Smooth muscle cell (in vitro differentiated cells): ENCODE results near the gene MYO18B. TPM values are rescaled to one million over a fixed set of nuclear protein-coding genes. Genes with fewer than 3 reads are reported as not detected.

Source experiments
- DNase-seq: peaks from one replicate; lab custom pipeline; 2025; ENCODE audit not compliant: unreplicated experiment; lab: John Stamatoyannopoulos, UW
- H2AFZ ChIP-seq: fragments of 200-600 bp; sonication (generic); 2 replicates; pipeline ENCODE4 v1.6.0; 2016; ENCODE audit warnings: antibody characterized with exemption, low read depth, mild to moderate bottlenecking
- H3F3A ChIP-seq: fragments of 200-600 bp; sonication (generic); 2 replicates; pipeline ENCODE4 v1.6.0; 2017; ENCODE audit warnings: antibody characterized with exemption, low read depth
- H3K27ac ChIP-seq: fragments of 200-600 bp; sonication (generic); 2 replicates; pipeline ENCODE4 v1.5.1; 2016; ENCODE audit warnings: low read depth, mild to moderate bottlenecking
- H3K27me3 ChIP-seq: fragments of 200-600 bp; sonication (generic); 2 replicates; pipeline ENCODE4 v1.6.1; 2016; ENCODE audit warnings: low read depth, mild to moderate bottlenecking
- H3K36me3 ChIP-seq: fragments of 200-600 bp; sonication (generic); 2 replicates; pipeline ENCODE4 v1.5.1; 2016; ENCODE audit warnings: low read depth
- H3K4me1 ChIP-seq: fragments of 200-600 bp; sonication (generic); 2 replicates; pipeline ENCODE4 v1.5.1; 2016; ENCODE audit warnings: low read depth
- H3K4me2 ChIP-seq: fragments of 200-600 bp; sonication (generic); 2 replicates; pipeline ENCODE4 v1.6.0; 2016; ENCODE audit warnings: mild to moderate bottlenecking
- H3K4me3 ChIP-seq: fragments of 200-600 bp; sonication (generic); 2 replicates; pipeline ENCODE4 v1.5.1; 2016; ENCODE audit warnings: mild to moderate bottlenecking
- H3K79me2 ChIP-seq: fragments of 200-600 bp; sonication (generic); 2 replicates; pipeline ENCODE4 v1.6.0; 2016; ENCODE audit warnings: low read depth, mild to moderate bottlenecking
- H3K9ac ChIP-seq: fragments of 200-600 bp; sonication (generic); 2 replicates; pipeline ENCODE4 v1.6.0; 2016; ENCODE audit warnings: low read depth
- H3K9me3 ChIP-seq: fragments of 200-600 bp; sonication (generic); replicated peaks from 2 replicates; pipeline ENCODE4 v1.5.1; 2016; ENCODE audit warnings: low read depth
- H4K20me1 ChIP-seq: fragments of 200-600 bp; sonication (generic); 2 replicates; pipeline ENCODE4 v1.6.0; 2016; ENCODE audit warnings: low read depth
- WGBS: methylation state at CpG from one replicate; pipeline ENCODE4 v1.1.7; 2016; ENCODE audit warnings: low lambda C conversion rate; 5-methylcytosine and 5-hydroxymethylcytosine counted together
- polyA plus RNA-seq: library from polyadenylated mRNA; unstranded; fragments of >200 nt; fragmentation: Nextera tagmentation; extraction: Ambion mirVana; gene quantifications from 2 replicates; pipeline ENCODE4 v1.2.1, GENCODE V29; 2016
- total RNA-seq: library from RNA; depleted of rRNA; stranded (reverse); fragments of >200 nt; gene quantifications from 2 replicates; pipeline ENCODE4 v1.2.3, GENCODE V29; 2014
- TF ChIP-seq, protein P1 (sequence below): fragments of 200-600 bp; sonication (generic); IDR thresholded peaks from 2 replicates; pipeline ENCODE4 v1.5.1; 2017; ENCODE audit warnings: borderline replicate concordance, mild to moderate bottlenecking, antibody characterized with exemption; ENCODE audit not compliant: insufficient read depth, poor library complexity, severe bottlenecking

MYO18B gene
- total and polyA plus RNA-seq, 2 experiments from 2014 or later: 0.13 to 1.2 TPM

DNA sequence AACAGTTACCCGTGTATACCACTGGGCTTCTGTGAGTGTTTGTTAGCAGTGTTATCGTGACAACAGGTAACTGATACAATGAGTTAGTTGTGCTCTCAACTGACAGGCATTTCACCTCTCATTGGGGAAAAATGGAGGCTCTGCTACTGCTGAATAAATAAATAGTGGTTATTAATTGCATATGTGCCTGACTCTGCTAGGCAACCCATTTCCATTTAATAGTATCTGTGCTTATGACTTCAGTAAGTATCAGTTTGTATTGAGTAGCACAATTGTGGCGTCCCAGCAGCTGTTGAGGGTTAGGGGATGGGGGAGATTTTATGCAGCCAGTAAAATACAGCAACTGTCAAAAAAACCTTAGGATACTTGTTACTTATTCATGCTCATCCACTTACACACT lies 303.9 kb downstream of the MYO18B start:
- Histone ChIP-seq H3K4me2 (no peak overlapping the region), H2AFZ (no peak overlapping the region), H3K4me1 (no peaks in the 10 kb centered on the region), H3K4me3 (no peak overlapping the region), H3K27me3 (no peaks in the 10 kb centered on the region), H3K9me3 (no peaks in the 10 kb centered on the region), H3K9ac (no peak overlapping the region), H3K79me2 (no peaks in the 10 kb centered on the region), H3F3A (no peaks in the 10 kb centered on the region), H4K20me1 (no peaks in the 10 kb centered on the region), H3K27ac (no peak overlapping the region), H3K36me3 (no peaks in the 10 kb centered on the region)
- no peak for DNase-seq
- 90% methylated on average over 3 of the region's 3 CpGs for WGBS
- TF ChIP-seq, protein P1, sequence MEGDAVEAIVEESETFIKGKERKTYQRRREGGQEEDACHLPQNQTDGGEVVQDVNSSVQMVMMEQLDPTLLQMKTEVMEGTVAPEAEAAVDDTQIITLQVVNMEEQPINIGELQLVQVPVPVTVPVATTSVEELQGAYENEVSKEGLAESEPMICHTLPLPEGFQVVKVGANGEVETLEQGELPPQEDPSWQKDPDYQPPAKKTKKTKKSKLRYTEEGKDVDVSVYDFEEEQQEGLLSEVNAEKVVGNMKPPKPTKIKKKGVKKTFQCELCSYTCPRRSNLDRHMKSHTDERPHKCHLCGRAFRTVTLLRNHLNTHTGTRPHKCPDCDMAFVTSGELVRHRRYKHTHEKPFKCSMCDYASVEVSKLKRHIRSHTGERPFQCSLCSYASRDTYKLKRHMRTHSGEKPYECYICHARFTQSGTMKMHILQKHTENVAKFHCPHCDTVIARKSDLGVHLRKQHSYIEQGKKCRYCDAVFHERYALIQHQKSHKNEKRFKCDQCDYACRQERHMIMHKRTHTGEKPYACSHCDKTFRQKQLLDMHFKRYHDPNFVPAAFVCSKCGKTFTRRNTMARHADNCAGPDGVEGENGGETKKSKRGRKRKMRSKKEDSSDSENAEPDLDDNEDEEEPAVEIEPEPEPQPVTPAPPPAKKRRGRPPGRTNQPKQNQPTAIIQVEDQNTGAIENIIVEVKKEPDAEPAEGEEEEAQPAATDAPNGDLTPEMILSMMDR: no peak

DNA sequence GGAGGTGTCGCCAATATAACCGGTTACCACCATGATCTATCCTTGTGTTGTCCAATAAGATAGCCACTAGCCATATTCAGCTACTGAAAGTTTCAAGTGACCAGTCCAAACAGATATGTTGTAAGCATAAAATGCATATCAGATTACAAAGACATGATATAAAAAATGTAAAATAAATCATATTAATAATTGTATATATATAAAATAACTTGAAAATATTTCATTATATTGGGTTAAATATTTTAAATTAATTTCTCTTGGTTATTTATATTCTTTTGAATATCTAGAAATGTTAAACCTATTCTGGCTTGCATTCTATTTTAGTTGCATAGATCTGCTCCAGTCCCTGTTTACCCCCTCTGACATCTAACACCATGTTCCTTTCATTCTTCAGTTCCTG lies 305.5 kb downstream of the MYO18B start:
- no peak overlapping the region for H3K4me3 ChIP-seq
- no peaks in the 10 kb centered on the region for H3K36me3 ChIP-seq
- no peak overlapping the region for H3K4me2 ChIP-seq
- H3F3A ChIP-seq: no peaks in the 10 kb centered on the region
- H3K9ac ChIP-seq: no peak overlapping the region
- H3K27me3 ChIP-seq: no peaks in the 10 kb centered on the region
- DNase-seq: no peak
- 92% methylated on average over 2 of the region's 2 CpGs for WGBS
- TF ChIP-seq, protein P1: no peak
- H3K9me3 ChIP-seq: no peaks in the 10 kb centered on the region
- no peaks in the 10 kb centered on the region for H3K79me2 ChIP-seq
- no peak overlapping the region for H3K27ac ChIP-seq
- H3K4me1 ChIP-seq: no peaks in the 10 kb centered on the region
- H2AFZ ChIP-seq: no peak overlapping the region
- H4K20me1 ChIP-seq: no peaks in the 10 kb centered on the region

- no peaks in the 10 kb centered on the region for H3K27me3 ChIP-seq
- H3K36me3 ChIP-seq: no peaks in the 10 kb centered on the region
- no peaks in the 10 kb centered on the region for H3F3A ChIP-seq
- H3K27ac ChIP-seq: no peak overlapping the region
- no peak overlapping the region for H3K4me2 ChIP-seq
- no peaks in the 10 kb centered on the region for H3K79me2 ChIP-seq
- TF ChIP-seq, protein P1: no peak
- no peaks in the 10 kb centered on the region for H4K20me1 ChIP-seq
- no peaks in the 10 kb centered on the region for H3K9me3 ChIP-seq
- no peak for DNase-seq
- WGBS: 53% methylated on average over 8 of the region's 8 CpGs
- no peak overlapping the region for H2AFZ ChIP-seq
- H3K9ac ChIP-seq: no peak overlapping the region
- H3K4me1 ChIP-seq: no peaks in the 10 kb centered on the region
- H3K4me3 ChIP-seq: no peak overlapping the region
These were observed 305.9 kb downstream of the MYO18B start for GRCh38 chr22:26047920-26048319.

DNA sequence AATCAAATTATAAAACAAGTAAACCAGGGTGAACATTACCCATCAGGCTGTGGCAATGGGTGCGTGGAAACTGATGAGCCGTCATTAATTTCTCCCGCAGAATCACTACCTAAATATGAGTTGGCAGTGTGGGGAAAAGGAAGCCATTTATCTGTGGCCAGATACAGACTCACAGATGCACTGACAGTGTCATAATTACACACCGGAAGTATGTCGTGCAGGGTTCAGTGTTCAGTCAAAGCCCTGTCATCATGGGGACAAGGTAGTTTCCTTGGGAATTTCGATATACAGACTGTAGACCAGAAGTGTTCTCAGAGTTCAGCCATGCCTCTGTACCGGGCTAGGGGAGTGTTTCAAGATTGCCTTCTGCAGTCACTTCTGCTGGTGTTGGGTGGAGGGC lies 308.1 kb downstream of the MYO18B start:
- no peak overlapping the region for H3K4me3 ChIP-seq
- 65% methylated on average over 7 of the region's 7 CpGs for WGBS
- H4K20me1 ChIP-seq: no peaks in the 10 kb centered on the region
- H3K9ac ChIP-seq: no peak overlapping the region
- no peak overlapping the region for H3K4me2 ChIP-seq
- no peaks in the 10 kb centered on the region for H3K79me2 ChIP-seq
- no peaks in the 10 kb centered on the region for H3K36me3 ChIP-seq
- TF ChIP-seq, protein P1: no peak
- peaks cover 4% of the 10 kb centered on the region for H3F3A ChIP-seq
- DNase-seq: no peak
- H2AFZ ChIP-seq: no peak overlapping the region
- no peaks in the 10 kb centered on the region for H3K9me3 ChIP-seq
- H3K27me3 ChIP-seq: no peaks in the 10 kb centered on the region
- H3K4me1 ChIP-seq: peaks cover 15% of the 10 kb centered on the region
- H3K27ac ChIP-seq: no peak overlapping the region
